ENCODE results near the gene MATCAP1. TPM values are rescaled to one million over a fixed set of nuclear protein-coding genes. Genes with fewer than 3 reads are reported as not detected.

MATCAP1 gene
- total and polyA plus RNA-seq, 2 of the 13 experiments (the other 11 are each of a cell fraction or from before 2014, with no cell fraction given): 11.2 to 24.5 TPM

GRCh38 chr16:67164599-67165061, 19.1 kb downstream of the MATCAP1 start, which contains the start of gene HSF4 (continued):
- TF ChIP-seq SP2 (CRISPR knock-in tag; IDR thresholded peaks at IDR 0.05) (no peak), ZFP41 (CRISPR knock-in tag; IDR thresholded peaks at IDR 0.05; ENCODE audit: borderline replicate concordance) (no peak), GATA4 (IDR thresholded peaks at IDR 0.05; ENCODE audit: borderline replicate concordance, low read depth) (no peak), MBD4 (IDR thresholded peaks at IDR 0.05; ENCODE audit: borderline replicate concordance, low read length) (no peak), TMF1 (CRISPR knock-in tag; IDR thresholded peaks at IDR 0.05; ENCODE audit: low read depth) (peak; percentile 96), ATF5 (CRISPR knock-in tag; IDR thresholded peaks at IDR 0.05; ENCODE audit: low read depth) (no peak), KLF9 (CRISPR knock-in tag; IDR thresholded peaks at IDR 0.05; ENCODE audit: low read depth) (peak; percentile 63; the same call in 1 of the 2 replicates), ZNF816 (CRISPR knock-in tag; IDR thresholded peaks at IDR 0.05; ENCODE audit: borderline replicate concordance) (peak; percentile 78; the same call in 1 of the 2 replicates), PTBP1 (IDR thresholded peaks at IDR 0.05; ENCODE audit: low read depth, low read length, poor library complexity, severe bottlenecking) (no peak), ZNF639 (CRISPR knock-in tag; conservative IDR thresholded peaks at IDR 0.05) (peak; percentile 72; the same call in 1 of the 2 replicates), ZBTB4 (CRISPR knock-in tag; IDR thresholded peaks at IDR 0.05; ENCODE audit: borderline replicate concordance) (no peak), PATZ1 (CRISPR knock-in tag; IDR thresholded peaks at IDR 0.05) (peak; percentile 92), BORCS8-MEF2B (CRISPR knock-in tag; IDR thresholded peaks at IDR 0.05) (peak; percentile 98), KLF12 (CRISPR knock-in tag; IDR thresholded peaks at IDR 0.05; ENCODE audit: borderline replicate concordance) (peak; percentile 96), DNMT1 (CRISPR knock-in tag; IDR thresholded peaks at IDR 0.05) (0 out of 2 replicates have a peak, but pooled peaks have one; percentile 45), ETV5 (CRISPR knock-in tag; IDR thresholded peaks at IDR 0.05; ENCODE audit: borderline replicate concordance) (peak; percentile 64; the same call in 1 of the 2 replicates), ZNF670 (CRISPR knock-in tag; IDR thresholded peaks at IDR 0.05; ENCODE audit: borderline replicate concordance) (peak; percentile 57; the same call in 1 of the 2 replicates), ZNF572 (CRISPR knock-in tag; IDR thresholded peaks at IDR 0.05) (peak; percentile 95; the same call in 1 of the 2 replicates), ZNF460 (CRISPR knock-in tag; IDR thresholded peaks at IDR 0.05; ENCODE audit: borderline replicate concordance) (no peak), RELA (CRISPR knock-in tag; IDR thresholded peaks at IDR 0.05) (peak; percentile 94), MNT (IDR thresholded peaks at IDR 0.05) (peak; percentile 38; the same call in 1 of the 2 replicates)

All from HepG2 (cell line).